SK-N-SH (cell line): ENCODE results near the gene B3GALT5.

ENCODE experiments used
- CTCF ChIP-seq: fragments of 200-600 bp; sonication (generic); IDR thresholded peaks from 2 replicates; pipeline ENCODE4 v1.6.1; 2017; ENCODE audit warnings: antibody characterized with exemption, mild to moderate bottlenecking, moderate library complexity
- EZH2phosphoT487 ChIP-seq: fragments of 200-600 bp; sonication (generic); IDR thresholded peaks from 2 replicates; pipeline ENCODE4 v1.6.1; 2017; ENCODE audit warnings: low read depth, mixed run types, mild to moderate bottlenecking, antibody characterized with exemption, moderate library complexity, borderline replicate concordance
- FOSL2 ChIP-seq: IDR thresholded peaks from 2 replicates; pipeline ENCODE4 v1.4.0; 2012; ENCODE audit warnings: low read depth, mild to moderate bottlenecking, moderate library complexity, borderline replicate concordance
- GABPA ChIP-seq: IDR thresholded peaks from 2 replicates; pipeline ENCODE4 v1.4.0; 2012; ENCODE audit warnings: low read depth, mild to moderate bottlenecking
- RFX5 ChIP-seq: IDR thresholded peaks from 2 replicates; pipeline ENCODE4 v1.6.1; 2012; ENCODE audit warnings: mild to moderate bottlenecking, improper control_type of control experiment, low read length
- TAF1 ChIP-seq: IDR thresholded peaks from 2 replicates; pipeline ENCODE4 v1.6.1; 2012; ENCODE audit warnings: low read depth, mild to moderate bottlenecking, low read length, moderate library complexity, borderline replicate concordance
- TEAD4 ChIP-seq: IDR thresholded peaks from 2 replicates; pipeline ENCODE4 v1.4.0; 2012; ENCODE audit warnings: mild to moderate bottlenecking, borderline replicate concordance; ENCODE audit not compliant: insufficient read depth

DNA sequence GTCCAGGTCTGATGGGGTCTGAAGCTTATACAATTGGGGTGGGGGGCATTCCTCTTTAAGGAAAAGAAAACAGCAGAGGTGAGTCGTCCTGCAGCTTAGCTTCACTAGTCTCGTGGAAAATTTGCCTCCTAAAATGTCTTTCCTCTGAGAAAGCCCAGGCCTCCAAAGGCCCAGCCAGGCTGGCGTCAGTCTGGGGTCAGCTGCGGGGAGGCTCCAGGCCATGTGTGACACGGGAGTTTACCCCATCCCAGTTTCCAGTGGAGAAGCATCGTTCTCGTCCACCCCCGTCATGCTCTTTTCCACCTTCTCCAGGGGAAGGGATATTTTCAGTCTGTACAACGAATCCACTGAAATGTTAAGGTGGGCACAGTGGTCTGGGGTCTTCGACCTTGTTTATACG is 42.8 kb downstream of the B3GALT5 start:
- TF ChIP-seq CTCF (no peak), EZH2phosphoT487 (no peak), TAF1 (no peak), FOSL2 (no peak), RFX5 (no peak), TEAD4 (no peak), GABPA (no peak)
